Ammon's horn (tissue), 1 donor: ENCODE results near the gene TMEM234.

Experiments
- DNase-seq: peaks from one replicate; pipeline ENCODE4 v3.0.0-alpha.2; 2016; ENCODE audit warnings: low spot score

Gene TMEM234

GRCh38 chr1:32199717-32200072, 22.5 kb downstream of the TMEM234 start:
- DNase-seq, result peak; percentile 49

- DNase-seq, result no peak
These were observed 23.0 kb downstream of the TMEM234 start for GRCh38 chr1:32199043-32199716.

GRCh38 chr1:32198237-32199042, 23.7 kb downstream of the TMEM234 start:
- DNase-seq, result no peak

GRCh38 chr1:32197837-32198236, 24.3 kb downstream of the TMEM234 start:
- no peak for DNase-seq

GRCh38 chr1:32197074-32197473, 25.1 kb downstream of the TMEM234 start:
- DNase-seq, result no peak

- DNase-seq, result no peak
These were observed 26.0 kb downstream of the TMEM234 start for GRCh38 chr1:32195972-32196823.

- DNase-seq, result no peak
These were observed 26.6 kb downstream of the TMEM234 start for GRCh38 chr1:32195531-32195930.

- DNase-seq, result no peak
These were observed 27.2 kb downstream of the TMEM234 start for GRCh38 chr1:32194984-32195383.

GRCh38 chr1:32192220-32192948, 29.8 kb downstream of the TMEM234 start:
- DNase-seq, result no peak

GRCh38 chr1:32187850-32188249, 34.3 kb downstream of the TMEM234 start:
- no peak for DNase-seq

- DNase-seq, result no peak
These were observed 35.7 kb downstream of the TMEM234 start for GRCh38 chr1:32186491-32186890.

- no peak for DNase-seq
These were observed 36.1 kb downstream of the TMEM234 start for GRCh38 chr1:32186077-32186476.

GRCh38 chr1:32184650-32185049, 37.5 kb downstream of the TMEM234 start:
- no peak for DNase-seq

- no peak for DNase-seq
These were observed 40.1 kb downstream of the TMEM234 start for GRCh38 chr1:32182060-32182459.

GRCh38 chr1:32181563-32181962, 40.6 kb downstream of the TMEM234 start:
- no peak for DNase-seq

GRCh38 chr1:32181065-32181464, 41.1 kb downstream of the TMEM234 start:
- DNase-seq, result no peak

- DNase-seq, result peak; percentile 43
These were observed 41.7 kb downstream of the TMEM234 start for GRCh38 chr1:32180186-32181060.

GRCh38 chr1:32179443-32180185, 42.5 kb downstream of the TMEM234 start, which contains the start of gene TXLNA:
TSS of gene TXLNA (plus strand) at chr1:32179675. CDS start at chr1:32180346, 671 bp downstream.
- DNase-seq, result peak; percentile 92

- no peak for DNase-seq
These were observed 43.0 kb downstream of the TMEM234 start for GRCh38 chr1:32179193-32179442.
